Breast epithelium (tissue), 4 donors: Measurements from ENCODE around the gene TSEN54. TPM values are rescaled to one million over a fixed set of nuclear protein-coding genes. Genes with fewer than 3 reads are reported as not detected.

Experiments
- DNase-seq, 2 donors: peaks; one replicate each; pipeline ENCODE4 v3.0.0-alpha.2; 2019; ENCODE audit warnings: low spot score in 2 of 2
- H3K27ac ChIP-seq, 2 donors: fragments of 200-600 bp; sonication (generic) in 1 of 2; one replicate each; pipeline ENCODE4 v1.5.1; 2016 to 2019; ENCODE audit warnings: mild to moderate bottlenecking in 1 of 2
- H3K27me3 ChIP-seq, 2 donors: fragments of 200-600 bp; sonication (generic) in 1 of 2; one replicate each; pipeline versions ENCODE4 v1.5.1 to v1.6.0; 2017 to 2019; ENCODE audit warnings: control low read depth in 1 of 2, mild to moderate bottlenecking in 1 of 2
- H3K36me3 ChIP-seq: fragments of 200-600 bp; one replicate; pipeline ENCODE4 v1.5.1; 2019
- H3K4me1 ChIP-seq, 2 donors: fragments of 200-600 bp; sonication (generic); one replicate each; pipeline ENCODE4 v1.5.1; 2016 to 2019; ENCODE audit warnings: control low read depth in 1 of 2
- H3K4me3 ChIP-seq, 3 donors: fragments of 200-600 bp; sonication (generic); 1 replicate in 2 of 3; 2 replicates in 1 of 3; pipeline ENCODE4 v1.5.1; 2016 to 2019; ENCODE audit warnings: mild to moderate bottlenecking in 3 of 3, moderate library complexity in 2 of 3
- H3K9me3 ChIP-seq, 2 donors: fragments of 200-600 bp; sonication (generic) in 1 of 2; one replicate each; pipeline ENCODE4 v1.5.1; 2016 to 2019; ENCODE audit warnings: control low read depth in 1 of 2
- POLR2A ChIP-seq: fragments of 450-650 bp; IDR thresholded peaks from one replicate; pipeline ENCODE4 v1.6.1; 2016; ENCODE audit warnings: antibody characterized with exemption, mild to moderate bottlenecking, moderate library complexity
- POLR2AphosphoS5 ChIP-seq, 3 donors: sonication (generic); formaldehyde crosslinking; IDR thresholded peaks; one replicate each; pipeline ENCODE4 v1.6.1; 2017; ENCODE audit warnings: antibody characterized with exemption in 3 of 3
- intact Hi-C: fragments of 100-400 bp; cut with DNase I; formaldehyde crosslinking; loops from one replicate; pipeline ENCODE4 v1.15.1; 2023; ENCODE audit warnings: low total_unique reads
- total RNA-seq, 3 donors: library from RNA; depleted of rRNA; stranded (reverse); fragments of >200 nt; gene quantifications; one replicate each; pipeline ENCODE4 v1.1.0, GENCODE V29; 2016
- TF ChIP-seq, protein P1 (sequence below), 3 donors: fragments of 450-650 bp; IDR thresholded peaks; one replicate each; pipeline ENCODE4 v1.5.1; 2016 to 2017; ENCODE audit warnings: antibody characterized with exemption in 3 of 3, mild to moderate bottlenecking in 3 of 3, moderate library complexity in 3 of 3

TSEN54 gene
- total RNA-seq, 3 donors from 2014 or later, result 18.4 to 34.7 (median 31.2) TPM

DNA sequence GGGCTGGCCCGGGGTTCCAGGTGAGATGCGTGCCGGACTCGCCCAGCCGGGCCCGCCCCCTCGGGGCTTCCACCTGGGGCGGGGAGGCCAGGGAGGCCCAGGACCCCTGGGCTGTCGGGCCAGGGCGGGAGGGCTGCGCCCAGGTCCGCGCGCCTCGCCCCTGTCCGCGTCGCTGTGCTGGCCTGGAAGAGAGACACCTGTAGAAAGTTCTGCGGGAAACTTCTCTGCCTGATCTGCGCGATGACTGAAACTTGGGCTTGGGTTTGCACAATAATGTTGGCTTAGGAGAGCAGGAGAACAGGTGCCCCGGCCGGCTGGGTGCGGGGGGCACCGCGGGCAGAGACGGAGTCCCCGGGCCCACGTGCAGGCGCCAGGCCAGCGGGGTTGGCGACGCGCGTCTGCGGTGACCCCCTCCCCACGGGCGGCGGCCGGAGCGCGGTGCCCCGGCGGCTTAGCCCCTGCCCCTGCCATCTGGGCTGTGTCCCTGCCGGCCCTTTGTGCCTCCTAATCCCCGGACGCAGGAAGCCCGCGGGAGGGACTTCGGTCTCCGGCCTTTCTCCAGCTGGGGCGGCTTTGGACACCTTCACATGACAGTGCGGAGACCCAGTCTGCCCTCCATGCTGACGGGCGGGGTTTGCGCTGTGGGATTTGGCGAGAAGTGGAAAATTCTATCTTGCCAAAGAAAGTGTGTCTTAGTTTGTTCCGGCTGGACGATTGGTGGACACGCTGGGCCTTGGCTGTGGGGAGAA lies 9.7 kb downstream of the TSEN54 start:
- TF ChIP-seq POLR2A (no peak), POLR2AphosphoS5 (IDR thresholded peaks at IDR 0.05) (no peak)
- TF ChIP-seq, protein P1, sequence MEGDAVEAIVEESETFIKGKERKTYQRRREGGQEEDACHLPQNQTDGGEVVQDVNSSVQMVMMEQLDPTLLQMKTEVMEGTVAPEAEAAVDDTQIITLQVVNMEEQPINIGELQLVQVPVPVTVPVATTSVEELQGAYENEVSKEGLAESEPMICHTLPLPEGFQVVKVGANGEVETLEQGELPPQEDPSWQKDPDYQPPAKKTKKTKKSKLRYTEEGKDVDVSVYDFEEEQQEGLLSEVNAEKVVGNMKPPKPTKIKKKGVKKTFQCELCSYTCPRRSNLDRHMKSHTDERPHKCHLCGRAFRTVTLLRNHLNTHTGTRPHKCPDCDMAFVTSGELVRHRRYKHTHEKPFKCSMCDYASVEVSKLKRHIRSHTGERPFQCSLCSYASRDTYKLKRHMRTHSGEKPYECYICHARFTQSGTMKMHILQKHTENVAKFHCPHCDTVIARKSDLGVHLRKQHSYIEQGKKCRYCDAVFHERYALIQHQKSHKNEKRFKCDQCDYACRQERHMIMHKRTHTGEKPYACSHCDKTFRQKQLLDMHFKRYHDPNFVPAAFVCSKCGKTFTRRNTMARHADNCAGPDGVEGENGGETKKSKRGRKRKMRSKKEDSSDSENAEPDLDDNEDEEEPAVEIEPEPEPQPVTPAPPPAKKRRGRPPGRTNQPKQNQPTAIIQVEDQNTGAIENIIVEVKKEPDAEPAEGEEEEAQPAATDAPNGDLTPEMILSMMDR (IDR thresholded peaks at IDR 0.05), result no peak
- Histone ChIP-seq H3K36me3 (no peaks in the 10 kb centered on the region), H3K4me1 (no peaks in the 10 kb centered on the region), H3K27me3 (no peaks in the 10 kb centered on the region), H3K4me3 (peak overlapping the region; percentile 63 to 71 (median 70)), H3K9me3 (no peaks in the 10 kb centered on the region), H3K27ac (peak overlapping the region; percentile 73 to 80)
- intact Hi-C loops, result loop anchor here (10.0 kb wide), 1 partner anchor 101 kb away; no protein-coding TSS in a partner anchor
- DNase-seq, result no peak

DNA sequence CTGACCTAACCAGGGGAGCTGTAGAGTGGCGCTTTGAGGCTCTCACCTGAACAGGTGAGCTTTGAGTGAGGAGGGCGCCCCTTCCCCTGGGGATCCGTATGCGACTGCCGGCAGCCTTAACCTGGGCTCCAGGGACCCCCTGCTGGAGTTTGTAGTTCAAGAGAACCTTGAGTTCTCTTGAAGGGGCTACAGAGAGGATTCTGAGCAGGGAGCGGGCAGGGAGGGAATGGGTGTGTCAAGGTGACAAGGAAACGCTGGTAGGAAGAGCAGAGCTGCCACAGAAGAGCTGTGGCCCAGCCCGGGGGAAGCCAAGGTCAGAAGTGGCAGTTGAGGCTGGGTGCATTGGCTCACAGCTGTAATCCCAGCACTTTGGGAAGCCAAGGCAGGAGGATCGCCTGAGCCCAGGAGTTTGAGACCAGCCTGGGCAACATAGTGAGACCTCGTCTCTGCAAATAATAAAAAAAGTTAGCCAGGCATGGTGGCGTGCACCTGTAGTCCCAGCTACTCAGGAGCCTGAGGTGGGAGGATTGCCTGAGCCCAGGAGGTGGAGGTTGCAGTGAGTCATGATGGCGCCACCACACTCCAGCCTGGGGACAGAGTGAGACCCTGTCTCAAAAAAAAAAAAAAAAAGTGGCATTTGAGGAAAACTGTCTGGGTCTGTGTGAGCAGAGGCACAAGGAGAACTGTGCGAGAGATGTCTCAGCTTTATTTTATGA lies 10.4 kb downstream of the TSEN54 start:
- intact Hi-C loops, result loop anchor here (10.0 kb wide), 1 partner anchor 102 kb away; no protein-coding TSS in a partner anchor
- Histone ChIP-seq H3K27me3 (no peaks in the 10 kb centered on the region), H3K27ac (peak overlapping the region; percentile 73 to 80), H3K9me3 (no peaks in the 10 kb centered on the region), H3K36me3 (no peaks in the 10 kb centered on the region), H3K4me1 (no peaks in the 10 kb centered on the region), H3K4me3 (peak overlapping the region; percentile 63 to 71 (median 70))
- no peak for DNase-seq
- TF ChIP-seq POLR2A (no peak), POLR2AphosphoS5 (IDR thresholded peaks at IDR 0.05) (no peak)
- TF ChIP-seq, protein P1 (IDR thresholded peaks at IDR 0.05), result no peak

- H3K27ac ChIP-seq, result no peak overlapping the region
- no peaks in the 10 kb centered on the region for H3K36me3 ChIP-seq
- H3K4me3 ChIP-seq, result no peak overlapping the region
- no peaks in the 10 kb centered on the region for H3K4me1 ChIP-seq
- TF ChIP-seq, protein P1 (IDR thresholded peaks at IDR 0.05), result no peak
- H3K9me3 ChIP-seq, result no peaks in the 10 kb centered on the region
- H3K27me3 ChIP-seq, result no peaks in the 10 kb centered on the region
- no peak for DNase-seq
- intact Hi-C loops, result no loop called here
These were observed 14.8 kb downstream of the TSEN54 start for GRCh38 chr17:75530837-75531720.

GRCh38 chr17:75531721-75532072 lies 15.4 kb downstream of the TSEN54 start:
- intact Hi-C loops, result no loop called here
- TF ChIP-seq POLR2A, result no peak
- TF ChIP-seq, protein P1 (IDR thresholded peaks at IDR 0.05), result no peak
- no peak for TF ChIP-seq POLR2AphosphoS5 (IDR thresholded peaks at IDR 0.05)
- no peak for DNase-seq
- Histone ChIP-seq H3K9me3 (no peaks in the 10 kb centered on the region), H3K4me1 (no peaks in the 10 kb centered on the region), H3K27ac (no peak overlapping the region), H3K27me3 (no peaks in the 10 kb centered on the region), H3K36me3 (no peaks in the 10 kb centered on the region), H3K4me3 (no peak overlapping the region)
